HG03521 (cell line): Measurements from ENCODE around the gene PRPS1.
"Not testable (repeated sequence)": the region's sequence is repeated elsewhere in the genome, so short reads cannot be mapped to it uniquely, and the experiment has no call there.

Experiments used
- ATAC-seq: cut with Tn5 transposase; IDR thresholded peaks from one replicate; pipeline ENCODE4 v1.9.1; 2021; ENCODE audit warnings: mild to moderate bottlenecking, moderate library complexity; ENCODE audit not compliant: unreplicated experiment

PRPS1 gene

GRCh38 chrX:107627838-107628661 lies at the start of gene PRPS1:
Gene PRPS1, plus strand, starts transcription at chrX:107628510. Its CDS starts 119 bp downstream, at chrX:107628629.
- peak; percentile 100 for ATAC-seq

- ATAC-seq, result no peak
Measured at GRCh38 chrX:107579956-107580355, 48.4 kb upstream of the PRPS1 start.

- no peak for ATAC-seq
Measured at GRCh38 chrX:107581923-107582322, 46.4 kb upstream of the PRPS1 start.

- ATAC-seq, result no peak
Measured at GRCh38 chrX:107589243-107589642, 39.1 kb upstream of the PRPS1 start.

- ATAC-seq, result no peak
Measured at GRCh38 chrX:107596651-107597050, 31.7 kb upstream of the PRPS1 start.

- ATAC-seq, result no peak
Measured at GRCh38 chrX:107597264-107597663, 31.0 kb upstream of the PRPS1 start.

- ATAC-seq, result no peak
Measured at GRCh38 chrX:107597791-107598190, 30.5 kb upstream of the PRPS1 start.

- ATAC-seq, result no peak
Measured at GRCh38 chrX:107599450-107599861, 28.9 kb upstream of the PRPS1 start.

GRCh38 chrX:107600366-107600765 lies 27.9 kb upstream of the PRPS1 start:
- ATAC-seq, result no peak

- no peak for ATAC-seq
Measured at GRCh38 chrX:107601326-107601725, 27.0 kb upstream of the PRPS1 start.

GRCh38 chrX:107601759-107602158 lies 26.6 kb upstream of the PRPS1 start:
- ATAC-seq, result no peak

GRCh38 chrX:107602694-107603239 lies 25.5 kb upstream of the PRPS1 start:
- no peak for ATAC-seq

- no peak for ATAC-seq
Measured at GRCh38 chrX:107603429-107604159, 24.7 kb upstream of the PRPS1 start.

- not testable (repeated sequence) for ATAC-seq
Measured at GRCh38 chrX:107609061-107609460, 19.2 kb upstream of the PRPS1 start.

- no peak for ATAC-seq
Measured at GRCh38 chrX:107610667-107611066, 17.6 kb upstream of the PRPS1 start.

GRCh38 chrX:107619885-107620322 lies 8.4 kb upstream of the PRPS1 start:
- no peak for ATAC-seq

- ATAC-seq, result no peak
Measured at GRCh38 chrX:107624893-107625292, 3.4 kb upstream of the PRPS1 start.

GRCh38 chrX:107625739-107626138 lies 2.6 kb upstream of the PRPS1 start:
- no peak for ATAC-seq

- no peak for ATAC-seq
Measured at GRCh38 chrX:107626481-107626880, 1.8 kb upstream of the PRPS1 start.

- no peak for ATAC-seq
Measured at GRCh38 chrX:107626916-107627315, 1.4 kb upstream of the PRPS1 start.

- ATAC-seq, result peak; percentile 32
Measured at GRCh38 chrX:107628662-107629539, 591 bp downstream of the PRPS1 start.
